ENCODE data around the gene APRT. TPM values are rescaled to one million over a fixed set of nuclear protein-coding genes. Genes with fewer than 3 reads are reported as not detected.

The APRT gene, protein sequence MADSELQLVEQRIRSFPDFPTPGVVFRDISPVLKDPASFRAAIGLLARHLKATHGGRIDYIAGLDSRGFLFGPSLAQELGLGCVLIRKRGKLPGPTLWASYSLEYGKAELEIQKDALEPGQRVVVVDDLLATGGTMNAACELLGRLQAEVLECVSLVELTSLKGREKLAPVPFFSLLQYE
- total RNA-seq, result 40.3 and 72.3 TPM in 2 replicates

DNA sequence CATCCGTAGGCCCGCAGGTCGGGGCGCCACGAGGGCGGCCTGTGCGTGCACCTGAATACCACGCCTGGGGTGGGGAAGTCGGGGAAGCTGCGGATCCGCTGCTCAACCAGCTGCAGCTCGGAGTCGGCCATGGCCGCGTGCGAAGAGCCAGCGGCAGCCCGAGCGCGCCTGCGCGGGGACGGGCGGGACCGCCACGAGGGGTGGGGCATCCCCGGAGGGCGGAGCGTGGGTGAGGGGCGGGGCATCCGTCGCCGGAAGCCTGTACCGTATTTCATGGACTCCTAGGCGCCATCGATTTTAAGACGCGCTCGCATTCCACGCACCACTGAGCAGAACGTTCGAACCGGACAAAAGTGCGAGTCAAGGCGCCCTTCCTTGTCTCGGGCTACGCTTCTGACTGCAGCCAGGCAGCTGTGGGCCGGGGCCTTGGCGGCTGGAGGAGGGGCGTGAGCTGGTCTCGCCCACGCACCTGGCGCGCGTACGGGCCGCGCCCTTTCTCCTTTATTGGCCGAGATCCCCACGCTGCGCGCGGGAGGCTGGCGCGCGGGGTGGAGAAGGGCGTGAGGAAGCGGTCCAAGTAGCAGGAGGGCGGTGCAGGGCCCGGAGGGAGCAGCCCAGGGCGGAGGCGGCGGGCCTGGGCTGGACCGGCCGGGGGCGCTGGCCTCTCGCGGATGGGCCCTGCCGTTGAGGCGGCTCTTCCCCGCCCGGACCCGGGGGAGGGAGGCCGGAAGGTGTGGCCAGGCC, at the start of gene APRT:
APRT (minus strand) TSS at position 160 of the 744 bp plus-strand sequence; CDS start at position 131, 29 bp downstream.

DNA sequence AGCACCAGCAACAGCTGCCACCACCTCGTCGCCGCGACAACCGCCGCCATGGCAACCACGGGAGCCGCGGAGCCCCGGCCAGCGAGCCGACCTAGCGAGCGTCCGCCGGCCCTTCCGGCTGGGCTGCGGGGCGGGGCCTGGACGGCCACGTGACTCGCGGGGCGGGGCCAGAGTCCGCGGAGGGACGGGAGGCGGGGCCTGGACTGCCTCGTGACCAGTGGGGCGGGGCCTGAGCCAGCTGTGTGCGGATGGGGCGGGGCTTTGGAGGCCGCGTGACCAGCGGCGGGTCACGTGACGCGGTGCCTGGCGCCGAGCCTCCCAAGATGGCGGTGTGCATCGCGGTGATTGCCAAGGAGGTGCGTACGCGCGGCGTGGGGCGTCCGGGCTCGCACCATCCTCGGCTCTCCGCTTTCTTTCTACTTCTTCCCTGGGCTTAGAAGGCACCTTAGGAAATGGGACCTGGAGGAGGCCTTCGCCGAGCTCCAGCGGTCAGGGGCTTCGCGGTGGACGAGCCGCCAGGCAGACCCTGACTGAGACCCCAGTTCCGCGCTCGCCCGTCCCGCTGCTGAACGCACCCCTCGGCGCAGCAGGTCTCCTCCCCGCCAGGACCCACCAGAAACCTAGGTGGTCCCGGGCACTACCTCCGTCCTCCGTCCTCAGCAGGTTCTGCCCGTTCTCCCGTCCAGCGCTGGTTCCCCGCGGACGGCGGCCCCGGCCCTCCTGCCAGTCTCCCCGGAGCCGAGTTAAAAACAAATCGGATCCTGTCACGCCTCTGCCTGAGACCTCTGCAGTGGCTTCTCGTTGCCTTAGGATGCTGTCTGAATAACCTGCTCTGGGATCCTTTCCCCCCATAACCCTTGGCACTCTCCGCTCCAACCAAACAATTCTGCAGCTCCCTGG, 45.4 kb upstream of the APRT start, which contains the start of the genes GALNS and TRAPPC2L:
GALNS (minus strand) TSS at position 120 of the 900 bp plus-strand sequence; CDS start at position 50, 70 bp downstream.
TRAPPC2L (plus strand) TSS at position 300 of the 900 bp plus-strand sequence; CDS start at position 324, 24 bp downstream.

DNA sequence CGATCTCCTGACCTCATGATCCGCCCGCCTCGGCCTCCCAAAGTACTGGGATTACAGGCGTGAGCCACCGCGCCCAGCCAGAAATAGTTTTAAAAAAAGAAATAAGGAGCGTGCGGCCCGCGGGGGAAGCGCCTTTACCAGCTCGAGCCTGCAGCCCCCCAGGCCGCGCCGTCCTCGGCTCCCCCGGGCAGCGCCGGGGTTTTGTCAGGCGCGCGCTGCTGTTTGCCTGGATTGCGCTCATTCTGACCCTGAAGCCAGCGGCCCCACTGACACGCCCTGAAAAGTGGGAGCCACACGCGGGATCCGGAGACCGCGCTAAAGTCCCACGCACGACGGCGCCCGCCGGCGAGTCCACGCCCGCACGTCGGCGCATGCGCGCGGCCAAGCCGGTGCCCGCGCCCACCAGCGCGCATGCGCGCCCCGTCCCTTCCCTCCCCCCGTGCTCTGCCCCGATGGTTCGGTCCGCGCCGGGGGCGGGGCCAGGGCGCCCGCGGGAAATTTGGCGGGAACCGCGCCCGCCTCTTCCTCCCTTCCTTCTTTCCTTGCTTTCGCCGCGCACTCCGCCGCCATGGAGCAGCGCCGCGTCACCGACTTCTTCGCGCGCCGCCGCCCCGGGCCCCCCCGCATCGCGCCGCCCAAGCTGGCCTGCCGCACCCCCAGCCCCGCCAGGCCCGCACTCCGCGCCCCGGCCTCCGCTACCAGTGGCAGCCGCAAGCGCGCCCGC, 8.3 kb downstream of the APRT start, which contains the start of gene CDT1:
CDT1 (plus strand) TSS at position 526 of the 724 bp plus-strand sequence; CDS start at position 569, 43 bp downstream.

DNA sequence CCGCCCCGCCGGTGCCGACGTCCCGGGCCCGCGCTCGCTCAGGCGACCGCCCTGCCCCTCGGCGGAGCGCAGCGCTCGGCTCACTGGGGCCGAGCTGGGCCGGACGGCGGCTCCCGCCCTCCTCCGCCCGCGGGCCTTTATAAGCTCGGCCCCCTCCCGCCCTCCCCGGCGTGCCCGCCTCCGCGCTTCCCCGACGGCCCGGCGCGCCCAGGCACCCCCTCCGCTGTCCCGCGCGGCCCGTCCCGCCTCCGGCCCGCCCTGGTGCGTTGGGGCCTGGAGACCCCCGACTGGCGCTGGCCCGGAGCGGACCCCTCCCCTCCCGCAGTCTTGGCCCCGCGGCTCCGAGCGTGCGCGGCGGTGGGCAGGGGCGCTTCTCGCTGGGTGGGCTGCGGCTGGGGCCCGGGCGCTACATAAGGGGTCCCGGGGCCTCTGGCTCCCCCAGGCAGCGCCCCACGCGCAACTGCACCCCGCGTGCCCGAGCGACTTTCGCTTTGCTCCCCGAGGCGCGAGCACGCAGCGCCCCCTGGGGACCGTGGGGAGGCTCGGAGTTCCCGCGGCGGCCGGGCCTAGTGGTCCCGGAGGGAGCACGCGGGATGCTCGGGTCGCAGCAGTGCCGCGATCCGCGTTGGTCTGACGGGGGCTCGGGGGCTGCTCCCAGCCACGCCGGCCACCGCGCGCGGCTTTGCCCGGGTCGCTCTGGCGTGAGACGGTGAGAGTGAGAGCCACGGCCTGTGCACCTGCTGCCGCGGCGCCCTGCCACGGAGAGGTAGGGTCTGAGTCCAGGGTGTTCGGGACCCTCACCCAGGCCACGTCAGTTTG, 26.4 kb downstream of the APRT start, which contains the start of gene PIEZO1:
PIEZO1 (minus strand) TSS at position 115 of the 819 bp plus-strand sequence. CDS start 256 bp downstream, outside the sequence.

Other genes starting within 250 kb of the APRT start
- 9.4 and 10.2 TPM in 2 replicates for gene ZC3H18, start 241.5 kb downstream of the APRT start, total RNA-seq
- gene IL17C, start 173.4 kb downstream of the APRT start, total RNA-seq, result 0.09 TPM in 1 of 2 replicates, not detected in the other
- 192 and 434 TPM in 2 replicates for gene CYBA, start 160.9 kb downstream of the APRT start, total RNA-seq
- gene MVD, start 148.8 kb downstream of the APRT start, total RNA-seq, result 59.0 and 67.1 TPM in 2 replicates
- gene SNAI3, start 125.4 kb downstream of the APRT start, total RNA-seq, result under 0.01 TPM in 1 of 2 replicates, not detected in the other
- 5.7 and 10.2 TPM in 2 replicates for gene RNF166, start 105.5 kb downstream of the APRT start, total RNA-seq
- gene CTU2, start 105.4 kb downstream of the APRT start, total RNA-seq, result 11.0 and 11.3 TPM in 2 replicates
- 116 and 117 TPM in 2 replicates for gene PIEZO1, start 26.7 kb downstream of the APRT start, total RNA-seq
- gene CDT1, start 8.1 kb downstream of the APRT start, total RNA-seq, result 1.5 and 1.9 TPM in 2 replicates
- 14.3 and 18.0 TPM in 2 replicates for gene GALNS, start 45.0 kb upstream of the APRT start, total RNA-seq
- gene TRAPPC2L, start 45.2 kb upstream of the APRT start, total RNA-seq, result 70.5 and 88.1 TPM in 2 replicates
- not detected in 2 replicates for gene PABPN1L, start 54.7 kb upstream of the APRT start, total RNA-seq
- 0.17 TPM in 1 of 2 replicates, not detected in the other for gene CBFA2T3, start 165.3 kb upstream of the APRT start, total RNA-seq